ENCODE measurements around the gene PIK3R5.

Gene PIK3R5

GRCh38 chr17:8839410-8839935 is 126.0 kb downstream of the PIK3R5 start:
- TF ChIP-seq JUND (IDR thresholded peaks at IDR 0.05; ENCODE audit: low read depth), result no peak
- DNase-seq (ENCODE audit: low read depth in 1 of 2, low spot score in 1 of 2), result no peak
- in situ Hi-C loops (cut with HindIII; ENCODE audit: low pct_unique_long_range_greater_than_20kb, low sequenced_read_pairs), result no loop called here

DNA sequence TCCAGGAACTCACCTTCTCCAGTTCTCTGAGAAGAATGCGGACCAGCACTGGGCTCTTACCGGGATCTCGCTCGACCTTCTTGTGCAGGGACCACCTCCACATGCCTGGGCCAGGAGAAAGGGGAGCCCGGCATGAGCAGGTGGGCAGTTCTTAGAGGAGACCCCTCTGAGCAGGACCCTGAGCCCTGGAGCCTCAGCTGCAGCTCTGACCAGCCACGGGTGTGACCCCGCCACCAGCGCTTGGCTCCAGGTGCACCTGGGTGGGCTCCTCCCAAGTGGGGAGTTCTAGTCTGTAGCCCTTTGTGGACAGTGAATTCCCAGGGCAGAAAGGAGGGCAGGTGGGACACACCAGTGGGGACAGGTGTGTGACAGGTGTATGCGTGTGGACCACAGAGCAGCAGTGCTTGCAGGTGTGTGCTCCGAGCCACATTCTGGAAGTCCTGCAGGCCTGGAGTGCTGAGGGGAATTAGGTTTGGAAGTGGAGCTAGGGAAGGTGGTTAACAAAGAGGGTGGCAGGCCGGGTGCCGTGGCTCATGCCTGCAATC is 126.9 kb downstream of the PIK3R5 start:
- in situ Hi-C loops (cut with HindIII; ENCODE audit: low pct_unique_long_range_greater_than_20kb, low sequenced_read_pairs), result no loop called here
- DNase-seq (ENCODE audit: low read depth in 1 of 2, low spot score in 1 of 2), result no peak
- no peak for TF ChIP-seq JUND (IDR thresholded peaks at IDR 0.05; ENCODE audit: low read depth)

- DNase-seq (ENCODE audit: low read depth in 1 of 2, low spot score in 1 of 2), result no peak
- in situ Hi-C loops (cut with HindIII; ENCODE audit: low pct_unique_long_range_greater_than_20kb, low sequenced_read_pairs), result no loop called here
- no peak for TF ChIP-seq JUND (IDR thresholded peaks at IDR 0.05; ENCODE audit: low read depth)
Observed at GRCh38 chr17:8837563-8838075, 127.9 kb downstream of the PIK3R5 start.

- in situ Hi-C loops (cut with HindIII; ENCODE audit: low pct_unique_long_range_greater_than_20kb, low sequenced_read_pairs), result no loop called here
- no peak for DNase-seq (ENCODE audit: low read depth in 1 of 2, low spot score in 1 of 2)
- no peak for TF ChIP-seq JUND (IDR thresholded peaks at IDR 0.05; ENCODE audit: low read depth)
Observed at GRCh38 chr17:8836821-8837562, 128.5 kb downstream of the PIK3R5 start.

GRCh38 chr17:8835631-8836364 is 129.7 kb downstream of the PIK3R5 start:
- in situ Hi-C loops (cut with HindIII; ENCODE audit: low pct_unique_long_range_greater_than_20kb, low sequenced_read_pairs), result no loop called here

GRCh38 chr17:8835106-8835505 is 130.4 kb downstream of the PIK3R5 start:
- DNase-seq (ENCODE audit: low read depth in 1 of 2, low spot score in 1 of 2), result no peak
- TF ChIP-seq JUND (IDR thresholded peaks at IDR 0.05; ENCODE audit: low read depth), result no peak
- in situ Hi-C loops (cut with HindIII; ENCODE audit: low pct_unique_long_range_greater_than_20kb, low sequenced_read_pairs), result no loop called here

More at GRCh38 chr17:8835631-8836364, 129.7 kb downstream of the PIK3R5 start:
- DNase-seq (ENCODE audit: low read depth in 1 of 2, low spot score in 1 of 2), result no peak
- no peak for TF ChIP-seq JUND (IDR thresholded peaks at IDR 0.05; ENCODE audit: low read depth)

GRCh38 chr17:8832711-8833352 is 132.7 kb downstream of the PIK3R5 start:
- peak in 1 of 2 experiments; percentile 17 for DNase-seq (ENCODE audit: low read depth in 1 of 2, low spot score in 1 of 2)
- no peak for TF ChIP-seq JUND (IDR thresholded peaks at IDR 0.05; ENCODE audit: low read depth)
- in situ Hi-C loops (cut with HindIII; ENCODE audit: low pct_unique_long_range_greater_than_20kb, low sequenced_read_pairs), result no loop called here

DNA sequence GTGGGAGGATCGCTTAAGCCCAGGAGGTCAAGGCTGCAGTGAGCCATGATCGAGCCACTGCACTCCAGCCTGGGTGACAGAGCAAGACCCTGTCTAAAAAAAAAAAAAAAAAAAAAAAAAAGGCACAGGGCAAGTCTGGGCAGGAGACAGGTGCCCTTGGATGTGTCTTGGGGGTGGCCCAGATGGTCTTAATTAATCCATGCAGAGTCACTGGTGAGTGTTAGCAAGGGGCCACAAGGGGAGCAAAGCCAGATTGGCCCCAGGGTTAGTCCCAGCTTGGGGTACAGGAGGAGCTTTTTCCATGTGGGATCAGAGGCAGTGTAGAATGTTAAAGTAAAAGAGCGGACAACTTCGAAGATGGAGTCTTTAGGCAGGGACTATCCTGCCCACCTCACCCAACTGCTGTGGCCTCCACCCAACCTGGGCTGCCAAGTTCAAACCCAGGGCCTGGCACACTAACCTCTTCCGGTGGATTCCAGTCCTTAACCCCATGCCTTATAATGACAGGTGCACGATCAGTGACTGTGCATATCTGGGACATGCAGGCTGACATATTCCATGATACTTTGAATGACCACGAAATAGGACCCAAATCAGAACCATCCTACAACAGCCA is 134.2 kb downstream of the PIK3R5 start:
- in situ Hi-C loops (cut with HindIII; ENCODE audit: low pct_unique_long_range_greater_than_20kb, low sequenced_read_pairs), result no loop called here
- DNase-seq (ENCODE audit: low read depth in 1 of 2, low spot score in 1 of 2), result no peak
- no peak for TF ChIP-seq JUND (IDR thresholded peaks at IDR 0.05; ENCODE audit: low read depth)

DNA sequence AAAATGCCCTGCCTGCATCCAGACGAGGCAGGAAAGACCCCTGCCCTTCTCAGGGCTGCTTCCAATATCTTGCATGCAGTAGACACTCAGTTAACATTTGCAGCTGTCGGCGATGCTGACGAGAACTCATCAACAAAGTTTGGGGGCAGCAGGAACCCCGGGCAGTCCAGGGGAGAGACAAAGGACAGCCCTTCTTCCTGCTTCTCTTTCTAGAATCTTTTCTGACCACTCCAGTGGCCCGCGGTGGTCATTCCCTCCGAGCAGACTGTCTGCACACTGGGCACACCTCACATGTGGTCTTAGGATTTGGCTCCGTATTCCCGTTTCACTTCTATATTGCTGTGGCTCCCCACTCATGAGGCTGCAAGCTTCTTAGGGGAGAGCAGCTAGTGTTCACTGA is 135.4 kb downstream of the PIK3R5 start:
- DNase-seq (ENCODE audit: low read depth in 1 of 2, low spot score in 1 of 2), result no peak
- in situ Hi-C loops (cut with HindIII; ENCODE audit: low pct_unique_long_range_greater_than_20kb, low sequenced_read_pairs), result no loop called here
- TF ChIP-seq JUND (IDR thresholded peaks at IDR 0.05; ENCODE audit: low read depth), result no peak

GRCh38 chr17:8829036-8829941 is 136.2 kb downstream of the PIK3R5 start:
- no peak for TF ChIP-seq JUND (IDR thresholded peaks at IDR 0.05; ENCODE audit: low read depth)
- in situ Hi-C loops (cut with HindIII; ENCODE audit: low pct_unique_long_range_greater_than_20kb, low sequenced_read_pairs), result no loop called here
- DNase-seq (ENCODE audit: low read depth in 1 of 2, low spot score in 1 of 2), result no peak

Measured in T47D (cell line).